Nephron progenitor cell (in vitro differentiated cells): ENCODE data around the gene HEATR1.
"Not testable (repeated sequence)": the region's sequence is repeated elsewhere in the genome, so short reads cannot be mapped to it uniquely, and the experiment has no call there.

Source experiments
- DNase-seq: peaks from one replicate; pipeline ENCODE4 v3.0.0; 2021
- H3K27ac Mint-ChIP-seq: 2 replicates; pipeline ENCODE4 v1.8.0; 2021; ENCODE audit warnings: mild to moderate bottlenecking, moderate library complexity, mixed read lengths
- H3K27me3 Mint-ChIP-seq: 2 replicates; pipeline ENCODE4 v1.8.0; 2021; ENCODE audit warnings: mild to moderate bottlenecking, low read depth, mixed read lengths; ENCODE audit not compliant: poor library complexity
- H3K36me3 Mint-ChIP-seq: 2 replicates; pipeline ENCODE4 v1.8.0; 2021; ENCODE audit warnings: low read depth, mixed read lengths
- H3K4me1 Mint-ChIP-seq: 2 replicates; pipeline ENCODE4 v1.8.0; 2021; ENCODE audit warnings: mixed read lengths
- H3K4me3 Mint-ChIP-seq: 2 replicates; pipeline ENCODE4 v1.8.0; 2021; ENCODE audit warnings: mild to moderate bottlenecking, moderate library complexity, mixed read lengths
- H3K9me3 Mint-ChIP-seq: 2 replicates; pipeline ENCODE4 v1.8.0; 2021; ENCODE audit warnings: mild to moderate bottlenecking, moderate library complexity, mixed read lengths
- TF ChIP-seq, protein P1 (sequence below): fragments of 200-600 bp; sonication (generic); IDR thresholded peaks from 2 replicates; pipeline ENCODE4 v1.5.0; 2021; ENCODE audit warnings: antibody characterized with exemption

HEATR1 gene

GRCh38 chr1:236619398-236619797 lies 15.1 kb upstream of the HEATR1 start:
- H3K4me3 Mint-ChIP-seq: no peak overlapping the region
- peaks cover 7% of the 10 kb centered on the region for H3K4me1 Mint-ChIP-seq

DNA sequence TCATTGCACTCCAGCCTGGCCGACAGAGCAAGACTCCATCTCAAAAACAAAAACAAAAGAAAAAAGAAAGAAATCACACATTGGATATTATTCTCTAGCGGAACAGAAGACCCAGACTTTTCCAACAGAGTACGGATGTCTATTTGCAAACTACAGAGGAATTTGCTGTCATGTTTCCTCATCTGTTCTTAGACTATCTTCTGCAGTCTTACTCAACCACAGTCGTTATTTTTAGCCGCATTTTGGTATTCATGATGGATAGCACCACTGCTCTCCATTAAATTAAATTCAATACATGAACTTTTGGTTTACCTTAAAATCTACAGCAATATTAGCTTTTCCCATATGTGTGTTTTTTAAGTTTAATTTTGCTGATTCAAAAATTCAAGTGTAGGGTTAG lies 14.2 kb upstream of the HEATR1 start:
- Mint-ChIP-seq H3K4me1 (peaks cover 7% of the 10 kb centered on the region), H3K27ac (no peak overlapping the region), H3K9me3 (peaks cover 17% of the 10 kb centered on the region), H3K4me3 (no peak overlapping the region), H3K27me3 (peaks cover 4% of the 10 kb centered on the region), H3K36me3 (no peaks in the 10 kb centered on the region)
- no peak for DNase-seq
- TF ChIP-seq, protein P1, sequence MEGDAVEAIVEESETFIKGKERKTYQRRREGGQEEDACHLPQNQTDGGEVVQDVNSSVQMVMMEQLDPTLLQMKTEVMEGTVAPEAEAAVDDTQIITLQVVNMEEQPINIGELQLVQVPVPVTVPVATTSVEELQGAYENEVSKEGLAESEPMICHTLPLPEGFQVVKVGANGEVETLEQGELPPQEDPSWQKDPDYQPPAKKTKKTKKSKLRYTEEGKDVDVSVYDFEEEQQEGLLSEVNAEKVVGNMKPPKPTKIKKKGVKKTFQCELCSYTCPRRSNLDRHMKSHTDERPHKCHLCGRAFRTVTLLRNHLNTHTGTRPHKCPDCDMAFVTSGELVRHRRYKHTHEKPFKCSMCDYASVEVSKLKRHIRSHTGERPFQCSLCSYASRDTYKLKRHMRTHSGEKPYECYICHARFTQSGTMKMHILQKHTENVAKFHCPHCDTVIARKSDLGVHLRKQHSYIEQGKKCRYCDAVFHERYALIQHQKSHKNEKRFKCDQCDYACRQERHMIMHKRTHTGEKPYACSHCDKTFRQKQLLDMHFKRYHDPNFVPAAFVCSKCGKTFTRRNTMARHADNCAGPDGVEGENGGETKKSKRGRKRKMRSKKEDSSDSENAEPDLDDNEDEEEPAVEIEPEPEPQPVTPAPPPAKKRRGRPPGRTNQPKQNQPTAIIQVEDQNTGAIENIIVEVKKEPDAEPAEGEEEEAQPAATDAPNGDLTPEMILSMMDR: no peak

More at GRCh38 chr1:236619398-236619797, 15.1 kb upstream of the HEATR1 start:
- no peak overlapping the region for H3K27ac Mint-ChIP-seq
- TF ChIP-seq, protein P1: no peak
- no peaks in the 10 kb centered on the region for H3K36me3 Mint-ChIP-seq
- peaks cover 4% of the 10 kb centered on the region for H3K27me3 Mint-ChIP-seq
- DNase-seq: no peak
- H3K9me3 Mint-ChIP-seq: peaks cover 21% of the 10 kb centered on the region

DNA sequence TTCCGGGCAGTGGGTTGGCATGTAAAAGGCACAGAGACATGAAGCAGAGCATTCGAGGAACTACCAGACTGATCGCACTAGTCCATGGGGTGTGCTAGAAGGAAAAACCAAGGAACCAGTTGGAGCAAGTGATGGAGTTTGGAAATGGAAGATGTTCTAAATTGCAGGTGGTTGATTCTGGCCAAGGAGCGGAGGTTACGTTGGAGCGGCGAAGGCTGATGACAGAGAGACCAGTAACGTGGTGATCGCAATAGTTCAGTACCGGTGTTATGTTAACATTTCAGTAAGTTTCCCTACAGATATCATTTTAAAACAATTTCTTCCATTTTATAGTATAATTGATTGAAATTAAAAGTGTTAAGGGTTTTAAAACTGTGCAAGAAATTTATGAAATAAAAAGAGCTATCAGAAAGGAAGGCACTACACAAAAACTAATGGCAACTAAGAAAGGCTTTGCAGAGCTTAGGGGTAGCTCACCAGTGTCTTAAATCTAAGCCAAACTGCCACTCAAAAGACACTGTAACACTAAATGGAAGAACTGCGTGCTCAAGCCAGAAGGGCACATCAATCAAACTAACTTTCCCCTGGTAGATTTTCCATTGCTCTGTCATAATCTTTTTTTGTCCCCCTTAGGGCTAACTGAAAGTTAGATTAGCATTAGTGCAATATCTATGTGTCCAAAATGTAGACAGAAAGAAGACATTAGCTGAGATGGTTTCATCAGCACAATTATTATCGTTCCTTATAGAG lies 11.3 kb upstream of the HEATR1 start:
- H3K27ac Mint-ChIP-seq: no peak overlapping the region
- peaks cover 13% of the 10 kb centered on the region for H3K27me3 Mint-ChIP-seq
- DNase-seq: no peak
- TF ChIP-seq, protein P1: no peak
- no peak overlapping the region for H3K4me3 Mint-ChIP-seq
- H3K4me1 Mint-ChIP-seq: peaks cover 7% of the 10 kb centered on the region
- no peaks in the 10 kb centered on the region for H3K36me3 Mint-ChIP-seq
- H3K9me3 Mint-ChIP-seq: no peaks in the 10 kb centered on the region

DNA sequence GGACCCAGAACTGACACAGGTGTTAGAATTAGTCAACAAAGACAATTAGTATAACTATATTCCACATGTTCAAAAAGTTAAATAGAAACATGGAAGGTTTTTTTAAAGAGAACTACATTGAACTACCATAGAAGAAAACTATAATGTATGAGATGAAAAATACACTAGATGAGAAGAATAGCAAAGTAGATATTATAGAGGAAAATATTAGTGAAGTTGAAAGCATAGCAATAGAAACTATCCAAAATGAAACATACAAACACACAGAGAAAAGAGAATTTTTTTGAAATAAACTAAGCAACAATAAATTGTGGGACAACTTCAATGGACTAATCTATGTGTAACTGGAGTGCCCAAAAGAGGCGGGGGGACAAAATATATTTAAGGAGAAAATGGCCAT lies 8.0 kb upstream of the HEATR1 start:
- Mint-ChIP-seq H3K36me3 (no peaks in the 10 kb centered on the region), H3K9me3 (no peaks in the 10 kb centered on the region), H3K27me3 (peaks cover 18% of the 10 kb centered on the region), H3K4me3 (no peak overlapping the region), H3K4me1 (no peaks in the 10 kb centered on the region), H3K27ac (no peak overlapping the region)
- TF ChIP-seq, protein P1: no peak
- DNase-seq: no peak

- H3K27me3 Mint-ChIP-seq: peaks cover 18% of the 10 kb centered on the region
- H3K27ac Mint-ChIP-seq: no peak overlapping the region
- peaks cover 12% of the 10 kb centered on the region for H3K4me1 Mint-ChIP-seq
- TF ChIP-seq, protein P1: peak; percentile 72
- DNase-seq: peak; percentile 73
- no peaks in the 10 kb centered on the region for H3K36me3 Mint-ChIP-seq
- no peak overlapping the region for H3K4me3 Mint-ChIP-seq
- H3K9me3 Mint-ChIP-seq: no peaks in the 10 kb centered on the region
These were observed 4.8 kb upstream of the HEATR1 start for GRCh38 chr1:236608930-236609726.

DNA sequence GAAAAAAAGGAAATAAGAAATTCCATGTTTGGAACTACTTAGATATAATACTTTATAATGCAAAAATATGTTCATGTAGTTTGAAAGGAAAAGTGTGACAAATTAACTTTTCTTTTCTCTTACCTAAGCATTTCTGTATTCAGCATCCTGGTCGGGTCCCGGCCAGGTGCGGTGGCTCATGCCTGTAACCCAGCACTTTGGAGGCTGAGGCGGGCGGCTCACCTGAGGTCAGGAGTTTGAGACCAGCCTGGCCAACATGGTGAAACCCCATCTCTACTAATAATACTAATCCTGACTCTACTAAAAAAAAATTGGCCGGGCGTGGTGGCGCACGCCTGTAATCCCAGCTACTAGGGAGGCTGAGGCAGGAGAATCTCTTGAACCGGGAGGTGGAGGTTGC lies 3.3 kb upstream of the HEATR1 start:
- not testable (repeated sequence) for DNase-seq, H3K4me3 Mint-ChIP-seq, H3K9me3 Mint-ChIP-seq, H3K36me3 Mint-ChIP-seq, H3K27ac Mint-ChIP-seq
- H3K27me3 Mint-ChIP-seq: peaks cover 15% of the 10 kb centered on the region
- H3K4me1 Mint-ChIP-seq: peaks cover 22% of the 10 kb centered on the region
